HUDEP-2 (cell line): Measurements from ENCODE around the gene NEDD4.
A peak's percentile ranks its signal among the peaks of the same experiment; 100 is the strongest.
"Not testable (repeated sequence)": the region's sequence is repeated elsewhere in the genome, so short reads cannot be mapped to it uniquely, and the experiment has no call there.

Source experiments
- DNase-seq, 76 experiments: peaks; one replicate each; lab custom pipeline; 2025; ENCODE audit not compliant: unreplicated experiment in 76 of 76; lab: John Stamatoyannopoulos, UW

Gene NEDD4

DNA sequence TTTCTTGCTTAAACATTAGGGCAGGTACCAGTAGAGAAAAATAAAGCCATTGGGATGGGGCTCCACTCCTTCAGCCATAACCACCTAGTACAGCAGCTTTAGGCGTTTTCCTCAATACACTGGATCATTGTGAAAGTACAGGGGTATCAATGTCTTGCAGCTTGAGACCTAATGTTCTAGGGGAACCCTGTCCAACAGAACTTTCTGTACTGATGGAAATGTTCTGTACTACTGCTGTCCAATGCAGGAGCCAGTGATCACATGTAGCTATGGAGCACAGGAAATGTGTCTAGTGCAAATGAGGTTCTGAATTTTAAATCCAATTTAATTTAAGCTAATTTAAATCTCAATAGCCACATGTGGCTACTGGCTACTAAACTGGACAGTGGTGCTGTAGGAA lies 93.9 kb downstream of the NEDD4 start:
- DNase-seq = no peak

DNA sequence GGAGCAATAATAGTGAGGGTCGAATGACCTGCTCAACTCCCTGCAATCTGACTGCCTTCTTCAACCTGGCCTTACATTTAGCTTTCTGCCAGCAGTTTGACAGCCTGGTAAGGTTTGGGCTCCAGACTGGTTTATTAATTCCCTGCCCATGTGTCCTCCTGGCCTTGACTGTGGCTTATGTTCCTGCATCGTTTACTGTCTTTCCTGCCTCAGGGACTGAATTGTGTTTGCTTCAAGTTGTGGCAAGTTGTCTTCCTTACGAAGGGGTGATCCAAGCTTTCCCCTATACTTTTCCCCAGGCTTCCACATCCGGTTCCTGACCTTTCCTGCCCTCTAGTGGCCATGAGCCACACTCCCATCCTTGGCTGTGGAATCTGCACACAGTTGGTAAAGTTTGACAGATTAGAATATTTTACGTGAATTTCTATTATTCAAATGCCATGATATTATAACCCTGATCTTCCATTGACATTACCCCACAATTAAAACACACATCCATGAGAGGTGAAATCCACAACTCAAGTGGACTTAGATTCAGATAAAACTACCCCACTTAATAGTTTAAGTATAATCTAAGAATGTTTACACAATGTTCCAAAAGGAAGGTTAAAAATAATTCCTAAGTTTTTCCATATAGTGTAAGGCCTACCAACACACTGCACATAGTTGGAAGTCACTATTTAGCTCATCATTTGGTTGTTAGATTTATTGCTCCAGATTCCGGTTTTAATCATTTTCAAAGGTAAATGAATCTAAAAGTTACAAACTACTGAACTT lies 95.7 kb downstream of the NEDD4 start:
- DNase-seq = peak in 19 of 76 experiments; percentile 1 to 34 (median 14)

DNA sequence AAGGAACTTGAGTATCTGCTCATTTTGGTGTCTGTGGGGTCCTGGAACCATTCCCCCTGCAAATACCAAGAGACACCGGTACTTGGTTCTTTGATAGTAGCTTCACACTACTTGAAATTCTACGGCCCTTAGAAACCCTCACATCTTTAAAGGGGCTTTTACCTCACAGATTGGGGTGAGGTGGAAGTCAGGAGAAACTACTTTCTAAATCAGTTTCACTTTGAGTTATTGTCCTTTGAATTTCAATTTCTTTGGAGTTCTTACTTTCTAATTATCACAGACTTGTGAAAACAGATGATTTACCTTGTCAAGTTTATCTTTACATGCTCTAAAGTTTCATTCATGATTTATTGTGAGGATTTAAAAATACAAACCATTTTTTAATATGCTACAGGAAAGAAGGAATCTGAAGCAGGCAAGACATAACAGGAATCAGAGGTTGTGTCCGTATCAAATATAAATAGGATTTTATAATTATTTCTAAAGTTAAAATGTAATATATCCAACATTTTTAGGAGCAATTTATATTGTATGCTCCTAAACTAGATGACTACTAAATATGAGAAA lies 98.9 kb downstream of the NEDD4 start:
- DNase-seq = no peak

DNA sequence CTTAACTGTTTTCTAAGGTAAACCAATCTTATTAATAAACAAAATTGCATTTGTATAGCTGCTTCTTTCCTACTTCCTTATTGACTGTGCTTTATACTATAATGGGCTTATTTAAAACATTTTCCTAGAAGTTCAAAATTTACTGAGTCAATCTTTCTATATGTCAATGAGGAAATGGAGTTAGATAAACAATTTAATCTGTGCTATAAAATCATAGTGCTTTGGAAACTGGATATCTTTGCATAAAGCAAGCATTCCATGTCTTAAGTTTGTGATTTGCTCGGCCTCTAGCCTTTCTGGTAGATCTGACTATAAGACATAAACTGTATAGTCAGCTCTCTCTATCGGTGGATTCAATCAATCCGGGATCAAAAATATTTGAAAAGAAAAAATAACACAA lies 99.6 kb downstream of the NEDD4 start:
- DNase-seq = no peak

DNA sequence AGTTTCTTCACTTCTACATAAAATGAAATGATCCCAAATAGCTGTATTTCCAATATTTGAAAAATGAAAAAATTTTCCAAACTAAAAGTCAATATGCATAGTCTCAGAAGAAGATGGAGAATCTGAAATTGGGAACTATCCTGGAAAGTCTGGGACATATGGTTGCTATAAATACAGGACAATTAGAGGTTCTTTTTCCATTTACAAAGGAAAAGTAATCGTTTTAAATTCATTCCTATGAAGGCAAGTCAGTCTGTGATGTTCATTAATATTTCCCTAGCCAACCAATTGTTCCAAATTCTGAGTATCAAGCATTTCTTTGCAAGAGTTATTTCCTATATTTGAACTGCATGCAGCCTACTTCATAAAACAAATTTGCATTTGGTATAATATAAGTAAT lies 102.2 kb downstream of the NEDD4 start:
- no peak for DNase-seq

DNA sequence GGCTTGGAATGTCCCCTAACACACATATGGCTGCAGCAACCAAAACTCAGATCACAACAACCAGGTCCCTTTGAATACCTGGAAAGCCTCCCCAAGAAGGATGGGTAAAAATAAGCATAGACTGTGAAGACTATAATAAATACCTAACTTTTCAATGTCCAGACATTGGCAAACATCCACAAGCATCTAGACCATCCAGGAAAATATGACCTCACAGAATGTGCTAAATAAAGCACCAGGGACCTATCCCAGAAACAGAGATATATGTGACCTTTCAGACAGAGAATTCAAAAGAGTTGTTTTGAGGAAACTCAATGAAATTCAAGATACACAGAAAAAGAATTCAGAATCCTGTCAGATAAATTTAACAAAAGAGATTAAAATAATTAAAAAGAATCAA lies 109.2 kb downstream of the NEDD4 start:
- no peak for DNase-seq

DNA sequence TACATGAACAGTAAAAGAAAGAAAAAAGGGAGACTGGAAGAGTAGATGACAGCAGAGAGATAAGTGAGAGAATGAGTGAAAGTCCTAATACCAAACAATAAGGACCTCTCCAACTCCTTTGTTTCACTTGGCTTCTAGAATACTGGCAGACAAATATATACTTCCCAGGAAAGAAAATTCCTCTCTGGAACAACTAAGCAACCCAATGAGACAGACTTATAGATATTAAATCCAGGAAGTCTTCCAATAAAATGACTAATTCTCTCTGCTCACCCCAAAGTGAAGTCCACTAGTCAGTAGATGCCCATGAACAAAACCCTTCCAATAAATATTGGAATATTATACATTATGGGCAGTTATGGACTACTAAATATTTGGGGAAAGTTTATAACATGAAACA lies 114.2 kb downstream of the NEDD4 start:
- no peak for DNase-seq

DNA sequence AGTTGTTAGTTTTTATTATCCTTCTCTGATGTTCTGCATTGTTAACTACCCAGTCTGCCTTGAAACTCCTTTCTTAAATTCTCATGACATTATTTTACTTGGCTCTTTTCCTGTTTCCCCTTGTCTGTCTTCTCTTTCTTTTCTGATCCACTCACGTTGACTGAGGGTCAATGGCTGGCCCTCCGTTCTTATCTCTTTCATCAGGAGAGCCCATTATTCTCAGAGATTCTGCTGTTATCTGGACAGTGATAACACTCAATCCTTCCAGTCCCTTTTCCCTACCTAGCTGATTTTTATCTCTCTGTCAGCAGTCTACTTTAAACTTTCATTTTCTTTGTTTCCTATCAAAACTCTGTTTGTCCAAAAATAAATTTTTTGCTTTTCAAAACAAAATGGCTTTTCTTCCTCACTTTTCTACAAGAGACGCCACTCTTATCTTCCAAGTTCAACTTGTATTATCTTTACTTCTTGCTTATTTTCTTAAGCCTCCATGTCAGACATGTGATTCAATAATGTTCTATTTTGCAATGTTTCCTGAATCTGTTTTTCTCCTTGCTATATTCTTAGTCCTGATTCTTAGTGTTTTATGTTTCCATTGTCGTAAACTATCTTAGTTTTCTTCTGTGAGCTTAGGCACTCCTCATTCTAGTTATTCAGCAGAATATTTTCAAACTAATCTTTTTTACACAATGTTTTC lies 120.2 kb downstream of the NEDD4 start:
- no peak for DNase-seq

DNA sequence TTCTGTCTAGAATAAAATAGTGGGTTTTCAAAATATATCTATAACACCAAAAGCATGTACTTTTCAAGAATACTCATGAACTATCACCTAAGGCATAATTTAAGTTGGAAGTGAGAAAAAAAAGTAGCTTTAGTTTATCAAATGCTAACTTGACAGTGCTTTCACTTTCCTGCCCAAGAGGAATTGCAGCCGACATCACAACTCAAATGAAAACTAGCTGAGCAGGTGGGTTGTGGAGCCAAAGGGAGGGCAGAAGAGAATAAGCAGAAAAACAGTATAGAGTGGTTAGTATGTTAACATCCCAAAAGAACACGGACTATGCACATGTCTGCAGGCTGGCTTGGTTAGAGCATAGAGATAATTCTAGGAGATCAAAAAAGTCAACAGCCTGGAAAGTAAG lies 120.9 kb downstream of the NEDD4 start:
- no peak for DNase-seq

DNA sequence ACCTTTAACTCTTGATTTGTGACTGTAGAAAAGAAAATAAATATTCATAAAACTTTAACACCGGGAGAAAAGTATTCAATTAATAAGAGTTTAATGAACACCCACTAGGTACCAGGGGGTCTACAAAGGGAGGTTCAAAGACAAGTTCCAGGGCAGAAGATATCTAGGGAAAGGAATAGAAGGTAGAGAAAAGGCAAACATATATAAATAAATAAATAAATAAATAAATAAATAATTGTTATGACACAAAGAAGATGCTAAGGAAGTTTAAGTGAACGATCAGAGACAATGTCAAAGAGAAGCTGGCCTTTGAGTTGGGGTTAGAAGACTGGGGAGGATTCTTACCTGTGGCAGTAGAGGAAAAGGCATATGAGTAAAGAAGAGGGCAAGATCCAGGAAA lies 123.8 kb downstream of the NEDD4 start:
- DNase-seq = no peak

DNA sequence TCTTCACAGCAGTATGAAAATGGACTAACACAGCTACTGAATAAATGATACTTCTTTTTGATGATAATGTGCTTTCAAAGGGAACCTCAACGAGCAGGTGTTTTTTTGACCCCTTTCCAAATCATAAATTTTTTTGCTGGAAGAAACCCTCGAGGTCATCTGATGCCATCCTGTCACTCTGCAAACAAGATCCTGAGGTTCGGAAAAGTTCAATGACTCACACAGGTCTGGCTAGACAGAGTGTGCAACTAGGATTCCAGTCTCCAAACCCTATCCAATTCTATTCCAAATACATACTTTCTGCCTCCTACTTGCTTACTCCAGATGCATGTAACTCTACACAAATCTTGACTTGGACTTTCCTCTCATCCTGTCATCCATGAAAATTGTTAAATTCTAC lies 124.7 kb downstream of the NEDD4 start:
- DNase-seq = no peak

DNA sequence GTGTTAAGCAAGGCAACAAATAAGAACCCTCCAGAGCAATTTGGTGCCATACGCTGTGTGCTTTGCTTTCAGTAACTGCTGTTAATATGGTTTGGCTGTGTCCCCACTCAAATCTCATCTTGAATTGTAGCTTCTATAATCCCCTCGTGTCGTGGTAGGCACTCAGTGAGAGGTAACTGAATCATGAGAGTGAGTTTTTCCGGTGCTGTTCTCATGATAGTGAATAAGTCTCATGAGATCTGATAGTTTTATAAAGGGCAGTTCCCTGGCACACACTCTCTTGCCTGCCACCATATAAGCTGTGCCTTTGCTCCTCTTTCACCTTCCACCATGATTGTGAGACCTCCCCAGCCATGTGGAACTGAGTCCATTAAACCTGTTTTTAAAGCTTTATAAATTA lies 125.1 kb downstream of the NEDD4 start:
- DNase-seq = not testable (repeated sequence)

DNA sequence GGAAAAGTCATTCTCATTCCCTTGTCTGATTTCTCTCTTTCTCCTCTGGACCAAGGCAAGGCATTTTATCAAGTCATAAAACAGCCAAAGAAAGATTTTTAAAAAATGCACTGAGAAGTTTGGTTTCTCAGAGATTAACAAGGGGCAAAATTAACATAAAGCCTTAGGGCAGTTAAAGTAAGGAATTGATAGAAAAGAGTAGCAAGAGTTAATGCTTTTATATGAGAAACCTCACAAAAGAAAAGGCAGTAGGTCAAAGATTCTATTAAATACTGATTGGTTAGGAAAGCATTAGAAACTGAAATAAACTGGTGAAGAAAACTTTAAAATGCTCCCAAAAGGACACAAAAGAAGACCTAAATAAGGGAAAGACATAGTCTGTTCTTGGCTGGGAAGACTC lies 129.5 kb downstream of the NEDD4 start:
- no peak for DNase-seq

DNA sequence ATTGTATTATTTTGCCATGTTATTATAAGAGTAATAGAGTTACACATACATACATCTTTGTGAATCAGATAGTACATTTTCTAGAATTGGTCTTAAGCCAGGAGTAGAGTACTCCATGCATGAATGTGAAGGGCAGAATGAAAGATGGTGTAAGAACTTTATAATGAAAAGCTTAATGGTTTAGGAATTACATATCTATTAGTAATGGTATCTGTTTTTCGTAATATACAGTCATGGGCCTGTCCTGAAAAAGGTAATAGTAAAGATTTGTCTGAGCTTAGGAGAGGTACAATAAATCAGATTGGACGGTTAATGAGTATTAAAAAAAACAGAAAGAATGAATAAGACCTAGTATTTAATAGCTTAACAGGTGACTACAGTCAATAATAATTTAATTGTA lies 132.3 kb downstream of the NEDD4 start:
- no peak for DNase-seq

DNA sequence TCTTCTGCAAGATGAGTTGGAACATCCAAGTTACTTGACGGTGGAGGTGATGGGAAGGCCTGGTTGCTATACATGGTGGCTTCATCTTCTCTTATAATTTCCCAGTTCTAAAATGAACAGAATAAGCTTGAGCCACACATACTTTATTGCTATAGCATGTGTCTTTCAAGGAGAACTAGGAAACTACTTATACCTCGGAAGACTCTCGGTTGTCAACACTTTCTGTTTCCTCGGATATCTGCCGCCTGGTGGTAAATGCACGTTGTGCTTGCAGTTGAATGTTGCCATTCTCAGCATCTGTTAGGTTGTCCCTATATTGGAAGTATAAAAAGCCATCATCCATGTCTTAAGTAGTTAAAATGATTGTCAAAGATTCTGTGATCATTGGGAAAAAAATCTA lies 132.9 kb downstream of the NEDD4 start:
- no peak for DNase-seq

DNA sequence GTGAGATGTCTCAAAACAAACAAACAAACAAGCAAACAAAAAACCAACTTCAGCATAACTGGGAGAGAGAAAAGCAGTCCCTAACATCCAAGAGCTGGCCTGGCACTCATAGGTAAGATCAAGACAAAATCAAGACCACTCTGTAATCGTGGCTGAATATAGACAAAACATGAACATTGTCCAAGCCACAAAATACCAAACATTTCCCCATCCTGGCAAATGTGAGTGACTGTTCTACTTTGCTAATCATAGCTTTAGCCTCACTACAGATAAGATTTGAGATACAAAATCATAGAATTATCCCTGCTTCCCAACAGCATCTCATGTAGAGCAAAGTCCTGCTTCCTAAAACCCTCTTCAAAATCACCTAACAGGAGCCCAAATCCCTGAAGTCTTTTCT lies 133.7 kb downstream of the NEDD4 start:
- DNase-seq = no peak

DNA sequence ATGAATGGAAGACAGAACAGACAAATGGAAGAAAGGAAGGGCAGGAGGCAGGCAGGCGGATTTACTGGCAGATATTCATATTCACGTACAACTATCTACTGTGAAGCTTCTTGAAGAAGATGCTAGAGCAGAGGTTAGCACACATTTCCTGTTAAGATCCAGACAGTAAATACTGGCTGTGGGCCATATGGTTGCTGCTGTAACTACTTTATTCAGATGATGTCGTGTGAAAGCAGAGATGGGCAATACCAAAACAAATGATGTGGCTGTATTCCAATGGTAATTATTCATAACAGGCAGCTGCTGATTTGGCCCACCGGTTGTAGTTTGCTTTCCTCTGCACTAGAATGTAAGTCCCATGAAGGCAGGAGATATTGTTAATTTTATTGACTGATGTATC lies 134.8 kb downstream of the NEDD4 start:
- DNase-seq = no peak

DNA sequence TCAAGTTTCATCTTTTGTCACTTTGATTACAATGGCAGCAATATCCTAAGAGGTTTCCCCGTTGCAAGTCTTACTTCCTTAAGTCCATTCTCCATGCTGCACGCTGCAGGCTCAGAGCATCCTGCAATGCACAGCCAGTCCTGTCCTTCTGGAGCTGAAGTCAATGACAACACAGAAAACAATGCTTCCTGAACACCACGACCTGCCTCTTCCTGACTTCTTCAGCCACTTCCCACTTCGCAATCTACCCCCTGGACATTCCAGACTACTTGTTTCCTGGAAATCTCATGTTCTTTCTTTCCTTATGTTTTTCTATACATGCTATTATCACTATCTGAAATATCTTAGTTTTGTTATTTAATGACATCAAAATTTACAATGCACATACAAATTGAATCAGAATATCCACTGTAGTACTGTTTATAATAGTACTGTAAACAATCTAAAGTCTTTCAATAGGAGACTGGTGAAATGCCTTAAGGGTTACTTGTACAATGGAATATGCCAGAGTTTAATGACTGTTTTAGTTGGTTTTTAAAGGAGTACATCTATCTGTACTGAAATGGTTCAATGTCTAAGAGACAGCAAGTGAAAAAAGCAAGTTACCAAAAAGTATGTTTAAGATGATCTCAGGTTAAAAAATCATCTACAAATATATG lies 136.8 kb downstream of the NEDD4 start:
- no peak for DNase-seq

DNA sequence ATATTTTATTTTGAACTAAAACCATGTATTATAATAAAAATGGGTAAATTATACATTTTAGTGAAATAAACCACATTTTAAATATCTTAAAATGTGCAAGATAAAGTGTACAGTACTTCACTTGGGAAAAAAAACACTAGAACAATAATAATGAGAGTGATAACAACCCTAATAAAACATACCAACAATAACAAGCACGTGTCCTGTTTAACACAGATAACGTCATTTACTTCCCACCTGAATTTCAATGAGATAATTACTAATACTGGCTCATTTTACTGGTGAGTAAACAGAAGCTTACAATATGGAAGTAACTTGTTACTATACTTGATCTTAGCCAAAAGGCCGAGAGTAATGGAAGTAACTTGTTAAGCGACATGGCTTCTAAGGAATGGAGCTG lies 140.3 kb downstream of the NEDD4 start:
- DNase-seq = no peak

DNA sequence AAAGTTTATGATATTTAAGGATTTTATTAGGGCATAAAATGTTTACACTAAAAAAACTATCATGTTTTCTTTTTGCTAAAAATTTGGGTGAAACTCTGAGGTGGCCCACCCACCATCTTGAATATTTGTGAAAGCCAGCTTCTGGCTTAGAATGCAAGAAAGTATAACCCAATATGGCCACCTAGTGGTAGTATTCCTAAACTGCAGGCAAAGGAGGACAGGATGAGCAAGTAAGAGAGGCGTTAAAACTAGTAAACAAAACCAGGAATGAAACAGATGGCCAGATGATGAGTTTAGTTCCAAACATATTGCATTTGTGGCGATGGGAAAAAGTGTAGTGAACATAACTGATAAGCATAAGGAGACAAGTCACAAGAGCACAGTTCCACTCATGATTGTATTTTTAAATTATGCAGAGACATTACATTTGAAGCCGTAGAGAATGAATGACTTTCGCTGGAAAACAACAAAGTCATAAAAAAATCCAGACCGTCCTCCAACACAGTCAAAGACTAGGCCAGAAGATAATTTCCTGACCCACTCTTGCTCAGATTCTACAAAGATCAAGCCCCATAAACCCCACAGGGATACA lies 147.2 kb downstream of the NEDD4 start:
- DNase-seq = peak in 48 of 76 experiments; percentile 1 to 75 (median 44)

DNA sequence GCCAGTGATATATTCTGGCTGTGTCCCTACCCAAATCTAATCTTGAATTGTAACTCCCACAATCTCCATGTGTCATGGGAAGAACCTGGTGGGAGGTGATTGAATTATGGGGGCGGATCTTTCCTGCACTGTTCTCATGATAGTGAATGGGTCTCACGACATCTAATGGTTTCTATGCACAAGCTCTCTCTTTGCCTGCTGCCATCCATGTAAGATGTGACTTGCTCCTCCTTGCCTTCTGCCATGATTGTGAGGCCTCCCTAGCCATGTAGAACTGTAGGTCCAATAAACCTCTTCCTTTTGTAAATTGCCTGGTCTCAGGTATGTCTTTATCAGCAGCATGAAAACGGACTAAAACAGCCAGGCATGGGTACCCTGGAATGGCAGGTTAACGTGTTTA lies 150.5 kb downstream of the NEDD4 start:
- DNase-seq = not testable (repeated sequence)
